Smooth muscle cell (in vitro differentiated cells): Measurements from ENCODE around the gene C4orf50. TPM values are rescaled to one million over a fixed set of nuclear protein-coding genes. Genes with fewer than 3 reads are reported as not detected.

ENCODE experiments used
- DNase-seq: peaks from one replicate; lab custom pipeline; 2025; ENCODE audit not compliant: unreplicated experiment; lab: John Stamatoyannopoulos, UW
- H2AFZ ChIP-seq: fragments of 200-600 bp; sonication (generic); 2 replicates; pipeline ENCODE4 v1.6.0; 2016; ENCODE audit warnings: antibody characterized with exemption, low read depth, mild to moderate bottlenecking
- H3F3A ChIP-seq: fragments of 200-600 bp; sonication (generic); 2 replicates; pipeline ENCODE4 v1.6.0; 2017; ENCODE audit warnings: antibody characterized with exemption, low read depth
- H3K27ac ChIP-seq: fragments of 200-600 bp; sonication (generic); 2 replicates; pipeline ENCODE4 v1.5.1; 2016; ENCODE audit warnings: low read depth, mild to moderate bottlenecking
- H3K27me3 ChIP-seq: fragments of 200-600 bp; sonication (generic); 2 replicates; pipeline ENCODE4 v1.6.1; 2016; ENCODE audit warnings: low read depth, mild to moderate bottlenecking
- H3K36me3 ChIP-seq: fragments of 200-600 bp; sonication (generic); 2 replicates; pipeline ENCODE4 v1.5.1; 2016; ENCODE audit warnings: low read depth
- H3K4me1 ChIP-seq: fragments of 200-600 bp; sonication (generic); 2 replicates; pipeline ENCODE4 v1.5.1; 2016; ENCODE audit warnings: low read depth
- H3K4me2 ChIP-seq: fragments of 200-600 bp; sonication (generic); 2 replicates; pipeline ENCODE4 v1.6.0; 2016; ENCODE audit warnings: mild to moderate bottlenecking
- H3K4me3 ChIP-seq: fragments of 200-600 bp; sonication (generic); 2 replicates; pipeline ENCODE4 v1.5.1; 2016; ENCODE audit warnings: mild to moderate bottlenecking
- H3K79me2 ChIP-seq: fragments of 200-600 bp; sonication (generic); 2 replicates; pipeline ENCODE4 v1.6.0; 2016; ENCODE audit warnings: low read depth, mild to moderate bottlenecking
- H3K9ac ChIP-seq: fragments of 200-600 bp; sonication (generic); 2 replicates; pipeline ENCODE4 v1.6.0; 2016; ENCODE audit warnings: low read depth
- H3K9me3 ChIP-seq: fragments of 200-600 bp; sonication (generic); replicated peaks from 2 replicates; pipeline ENCODE4 v1.5.1; 2016; ENCODE audit warnings: low read depth
- H4K20me1 ChIP-seq: fragments of 200-600 bp; sonication (generic); 2 replicates; pipeline ENCODE4 v1.6.0; 2016; ENCODE audit warnings: low read depth
- CTCF ChIP-seq: fragments of 200-600 bp; sonication (generic); IDR thresholded peaks from 2 replicates; pipeline ENCODE4 v1.5.1; 2017; ENCODE audit warnings: borderline replicate concordance, mild to moderate bottlenecking, antibody characterized with exemption; ENCODE audit not compliant: insufficient read depth, poor library complexity, severe bottlenecking
- WGBS: methylation state at CpG from one replicate; pipeline ENCODE4 v1.1.7; 2016; ENCODE audit warnings: low lambda C conversion rate; 5-methylcytosine and 5-hydroxymethylcytosine counted together
- polyA plus RNA-seq: library from polyadenylated mRNA; unstranded; fragments of >200 nt; fragmentation: Nextera tagmentation; extraction: Ambion mirVana; gene quantifications from 2 replicates; pipeline ENCODE4 v1.2.1, GENCODE V29; 2016
- total RNA-seq: library from RNA; depleted of rRNA; stranded (reverse); fragments of >200 nt; gene quantifications from 2 replicates; pipeline ENCODE4 v1.2.3, GENCODE V29; 2014

C4orf50 gene
- total and polyA plus RNA-seq, 2 experiments from 2014 or later = not detected

GRCh38 chr4:5921101-5921980, 96.9 kb downstream of the C4orf50 start:
- no peaks in the 10 kb centered on the region for H4K20me1 ChIP-seq
- H3K27ac ChIP-seq = no peak overlapping the region
- 76% methylated on average over 16 of the region's 16 CpGs for WGBS
- H3F3A ChIP-seq = no peaks in the 10 kb centered on the region
- no peak overlapping the region for H3K4me2 ChIP-seq
- H3K9me3 ChIP-seq = no peaks in the 10 kb centered on the region
- H3K79me2 ChIP-seq = no peaks in the 10 kb centered on the region
- H3K4me1 ChIP-seq = no peaks in the 10 kb centered on the region
- H3K9ac ChIP-seq = no peak overlapping the region
- H2AFZ ChIP-seq = no peak overlapping the region
- DNase-seq = no peak
- no peak overlapping the region for H3K4me3 ChIP-seq
- H3K36me3 ChIP-seq = no peaks in the 10 kb centered on the region
- no peak for TF ChIP-seq CTCF
- H3K27me3 ChIP-seq = no peaks in the 10 kb centered on the region

DNA sequence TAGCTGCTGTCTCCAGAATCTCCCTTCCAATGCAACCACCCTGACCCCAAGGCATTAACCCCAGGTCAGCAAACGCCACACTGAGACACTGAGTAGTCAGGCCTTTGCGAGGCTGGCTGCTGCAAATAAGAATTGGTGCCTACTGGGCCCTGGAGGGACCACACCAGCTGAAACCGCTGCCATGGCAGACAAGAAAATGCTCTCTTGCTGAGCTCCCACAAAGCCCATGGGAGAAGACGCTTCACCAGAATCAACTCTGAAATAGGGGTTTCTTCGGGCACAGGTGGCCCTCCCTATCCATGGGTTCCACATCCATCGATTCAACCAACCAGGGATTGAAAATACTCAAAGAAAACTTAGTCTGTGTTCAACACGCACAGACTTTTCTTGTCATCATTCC, 98.7 kb downstream of the C4orf50 start:
- H3K27ac ChIP-seq = no peak overlapping the region
- H3K79me2 ChIP-seq = no peaks in the 10 kb centered on the region
- H3F3A ChIP-seq = no peaks in the 10 kb centered on the region
- no peak overlapping the region for H3K9ac ChIP-seq
- no peak for TF ChIP-seq CTCF
- H3K36me3 ChIP-seq = no peaks in the 10 kb centered on the region
- WGBS = 90% methylated on average over 7 of the region's 7 CpGs
- no peaks in the 10 kb centered on the region for H3K27me3 ChIP-seq
- H3K4me2 ChIP-seq = no peak overlapping the region
- no peak for DNase-seq
- H3K4me3 ChIP-seq = no peak overlapping the region
- H4K20me1 ChIP-seq = no peaks in the 10 kb centered on the region
- no peak overlapping the region for H2AFZ ChIP-seq
- H3K9me3 ChIP-seq = no peaks in the 10 kb centered on the region
- H3K4me1 ChIP-seq = no peaks in the 10 kb centered on the region

GRCh38 chr4:5919044-5919443, 99.2 kb downstream of the C4orf50 start:
- no peaks in the 10 kb centered on the region for H3K79me2 ChIP-seq
- TF ChIP-seq CTCF = no peak
- no peak overlapping the region for H3K4me3 ChIP-seq
- H3K27ac ChIP-seq = no peak overlapping the region
- no peaks in the 10 kb centered on the region for H3K4me1 ChIP-seq
- DNase-seq = no peak
- H3F3A ChIP-seq = no peaks in the 10 kb centered on the region
- H3K27me3 ChIP-seq = no peaks in the 10 kb centered on the region
- no peaks in the 10 kb centered on the region for H3K9me3 ChIP-seq
- whole genome bisulfite sequencing = 85% methylated on average over 8 of the region's 8 CpGs
- H3K36me3 ChIP-seq = no peaks in the 10 kb centered on the region
- H2AFZ ChIP-seq = no peak overlapping the region
- no peaks in the 10 kb centered on the region for H4K20me1 ChIP-seq
- no peak overlapping the region for H3K9ac ChIP-seq
- H3K4me2 ChIP-seq = no peak overlapping the region
